Suppressor macrophage (primary cell): ENCODE results near the gene CRACR2A.

ENCODE experiments used
- DNase-seq, 4 experiments: peaks; one replicate each; pipeline ENCODE4 v3.0.0-alpha.2; 2020 to 2022

The CRACR2A gene

DNA sequence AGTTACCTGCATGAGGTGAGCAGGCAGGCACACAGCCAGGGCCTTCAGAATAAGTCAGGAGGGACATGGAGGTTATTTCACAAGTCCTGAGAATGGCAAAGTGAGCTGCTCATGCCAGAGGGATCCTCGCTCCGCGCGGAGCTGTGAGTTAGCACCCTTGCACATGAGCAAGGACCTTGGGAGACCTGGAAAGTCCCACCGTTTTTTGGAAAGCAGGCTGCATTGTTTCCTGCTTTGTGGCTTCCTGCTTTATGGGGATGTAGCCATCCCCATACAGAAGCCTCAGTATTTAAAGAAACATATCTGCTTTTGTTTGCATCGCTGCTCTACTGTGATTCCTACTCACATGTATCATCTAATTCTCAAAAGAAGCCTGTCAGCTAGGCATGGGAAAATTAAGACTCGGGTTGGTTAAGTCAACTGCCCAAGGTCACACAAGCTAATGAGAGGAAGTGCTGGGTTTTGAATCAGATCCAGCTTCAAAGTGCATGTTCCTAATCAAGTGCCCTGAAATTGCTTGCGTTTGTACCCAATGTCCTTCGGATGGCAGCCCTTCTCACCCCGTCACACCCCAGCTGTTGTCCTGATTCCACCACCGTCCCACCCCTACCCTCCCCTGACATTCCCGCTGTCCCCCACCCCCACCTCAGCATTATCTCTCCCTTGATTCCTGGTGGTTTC lies 106.2 kb downstream of the CRACR2A start:
- DNase-seq = peak in 3 of 4 experiments; percentile 24 to 41 (median 28)

DNA sequence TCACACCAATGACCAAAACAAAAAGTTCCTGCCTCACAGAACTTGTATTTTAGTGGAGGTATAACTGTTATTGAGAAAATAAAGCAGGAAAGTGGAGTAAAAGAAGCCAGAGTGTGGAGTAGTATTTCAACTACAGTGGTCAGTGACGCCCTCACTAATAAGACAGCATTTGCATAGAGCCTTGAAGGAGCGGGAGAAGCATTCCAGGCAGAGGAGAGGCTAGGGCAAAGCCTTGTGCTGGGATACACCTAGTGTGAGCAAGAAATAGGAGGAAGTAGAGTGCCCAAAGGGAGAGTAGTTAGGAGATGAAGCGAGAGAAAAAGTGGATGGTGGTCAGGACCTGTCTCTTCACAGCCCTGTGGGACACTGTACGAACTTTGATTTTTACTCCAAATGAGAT lies 107.8 kb downstream of the CRACR2A start:
- DNase-seq = no peak

DNA sequence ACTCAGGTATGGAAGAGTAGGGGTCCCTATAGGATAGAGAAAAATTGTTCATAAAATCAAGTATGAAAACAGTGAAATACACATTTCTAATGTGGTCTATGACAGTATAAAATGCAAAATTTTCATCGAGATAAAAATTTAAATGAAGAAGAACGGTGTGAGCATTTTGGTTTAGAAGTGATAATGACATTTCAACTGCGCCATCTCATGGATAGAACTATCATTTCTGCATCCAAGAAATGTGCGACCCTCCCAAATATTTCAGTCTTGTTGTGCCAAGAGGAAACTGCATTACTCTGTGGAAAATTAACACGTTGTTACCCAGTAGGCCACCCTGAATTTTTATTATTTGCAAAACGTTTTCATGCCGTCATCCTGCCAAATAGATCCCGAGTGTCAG lies 108.8 kb downstream of the CRACR2A start:
- DNase-seq = no peak

DNA sequence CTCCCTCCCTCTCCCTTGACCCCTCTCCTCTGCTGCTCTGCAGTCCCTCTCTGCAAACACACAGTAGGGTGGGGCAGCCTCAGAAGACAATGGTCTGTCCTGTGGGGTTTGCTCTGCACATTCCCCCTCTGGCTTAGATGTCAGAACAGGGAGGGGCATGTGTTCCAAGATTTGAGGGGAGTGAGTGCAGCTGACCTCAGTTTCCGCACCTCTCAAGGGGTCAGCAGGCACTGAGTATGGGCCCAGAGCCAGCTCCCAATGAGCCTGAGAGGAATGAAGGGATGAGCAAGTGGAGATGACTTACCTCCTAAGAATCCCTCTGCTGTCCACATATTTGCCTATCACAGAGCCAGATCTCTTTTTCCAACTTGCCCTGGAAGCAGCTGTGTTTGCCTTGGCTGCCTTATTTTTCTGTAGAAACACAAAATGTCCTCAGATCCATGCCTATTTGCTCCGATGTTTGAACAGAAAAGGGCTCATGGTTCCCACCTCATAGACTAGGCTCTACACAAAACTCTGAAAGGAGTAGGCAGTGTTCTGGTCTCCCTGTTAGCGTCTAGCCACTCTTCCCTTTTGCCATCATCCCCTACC lies 111.4 kb downstream of the CRACR2A start:
- no peak for DNase-seq

DNA sequence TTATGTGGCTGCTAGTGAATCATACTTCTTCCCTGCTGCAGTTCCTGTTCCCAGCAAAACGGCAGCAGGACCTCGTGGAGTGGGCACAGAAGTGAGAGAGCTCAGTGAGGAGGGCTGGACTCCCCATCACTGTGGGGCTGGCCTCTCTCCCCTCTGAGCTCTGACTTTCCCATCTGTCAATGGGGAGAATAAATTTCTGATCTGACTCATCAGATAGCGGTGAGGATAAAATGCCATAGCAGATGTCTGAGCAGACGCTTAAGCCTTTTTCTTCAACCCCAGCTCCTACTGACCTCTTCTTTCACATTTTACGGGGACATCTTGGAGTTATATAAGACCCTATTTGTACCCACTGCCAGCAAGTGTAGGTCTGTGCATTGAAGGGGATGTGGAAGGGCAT lies 116.6 kb downstream of the CRACR2A start:
- no peak for DNase-seq

DNA sequence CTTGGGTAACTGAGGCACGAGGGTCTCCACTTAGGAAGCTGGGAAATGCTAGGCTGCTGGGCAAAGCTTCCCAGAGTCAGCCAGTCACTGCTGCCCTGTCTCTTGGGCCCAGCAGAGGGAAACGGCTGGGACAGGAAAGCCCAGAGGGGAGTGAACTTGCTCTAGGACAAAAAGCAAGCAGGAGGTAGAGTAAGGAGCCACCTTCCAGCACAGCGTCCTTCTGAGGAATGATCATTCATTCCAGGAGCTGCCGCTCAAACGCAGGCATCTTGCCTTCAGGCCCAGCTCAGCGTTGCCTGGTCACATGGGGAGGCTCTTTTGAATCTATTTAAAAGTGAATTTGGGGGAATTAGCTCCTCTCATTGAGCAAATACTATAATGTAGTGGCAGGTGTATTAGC lies 118.6 kb downstream of the CRACR2A start:
- DNase-seq = no peak

DNA sequence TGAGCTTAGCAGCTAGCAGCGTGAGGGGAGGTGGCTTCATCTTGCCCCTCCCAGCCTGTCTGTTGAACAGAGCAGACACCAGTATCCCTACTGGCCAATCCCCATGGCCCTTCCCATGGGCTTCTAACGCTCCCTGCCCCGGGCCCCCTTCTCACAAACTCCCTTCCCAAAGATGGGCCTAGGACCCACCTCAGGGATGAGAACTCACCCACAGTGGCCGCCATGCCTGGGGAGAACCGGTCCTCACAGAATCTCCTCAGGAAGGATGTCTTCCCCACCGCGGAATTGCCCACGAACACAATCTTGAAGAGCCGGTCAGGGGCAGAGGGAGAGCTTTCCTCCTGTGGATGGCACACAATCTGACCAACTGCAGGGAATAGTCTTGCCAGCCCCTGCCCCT lies 119.5 kb downstream of the CRACR2A start:
- DNase-seq = no peak

DNA sequence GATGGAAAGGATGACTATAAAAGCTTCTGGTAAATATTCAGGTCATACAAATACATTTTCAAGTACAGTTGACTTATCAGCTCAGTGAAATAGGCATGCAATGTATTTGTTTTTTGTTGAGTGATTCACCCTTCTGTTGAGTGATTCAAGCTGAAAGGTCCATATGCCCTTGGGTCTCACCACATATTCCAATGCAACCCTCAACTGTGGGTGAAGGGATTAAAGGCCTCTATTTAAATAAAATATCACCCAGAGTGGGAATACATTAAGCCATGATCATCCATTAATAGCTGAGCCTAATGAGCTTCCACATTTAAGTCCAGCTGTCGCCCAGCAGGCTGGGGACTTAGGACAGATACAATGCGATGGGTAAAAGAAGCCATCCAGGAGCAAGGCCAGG lies 120.2 kb downstream of the CRACR2A start:
- no peak for DNase-seq

DNA sequence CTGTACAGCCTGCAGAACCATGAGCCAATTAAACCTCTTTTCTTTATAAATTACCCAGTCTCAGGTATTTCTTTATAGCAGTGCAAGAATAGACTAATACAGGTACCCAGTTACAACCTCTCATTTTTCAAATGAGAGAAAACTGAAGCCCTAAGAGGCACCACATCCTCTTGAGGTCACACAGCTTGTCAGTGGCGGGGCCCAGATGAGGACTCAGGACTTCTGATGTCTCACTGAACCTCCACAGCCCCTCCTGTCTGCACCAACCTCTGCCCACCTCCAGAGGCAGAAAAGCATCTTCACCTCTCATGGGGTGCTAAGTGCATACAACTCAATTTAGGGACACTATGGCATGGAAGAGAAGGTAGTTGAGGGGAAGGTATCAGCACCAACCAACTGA lies 120.7 kb downstream of the CRACR2A start:
- DNase-seq = no peak

DNA sequence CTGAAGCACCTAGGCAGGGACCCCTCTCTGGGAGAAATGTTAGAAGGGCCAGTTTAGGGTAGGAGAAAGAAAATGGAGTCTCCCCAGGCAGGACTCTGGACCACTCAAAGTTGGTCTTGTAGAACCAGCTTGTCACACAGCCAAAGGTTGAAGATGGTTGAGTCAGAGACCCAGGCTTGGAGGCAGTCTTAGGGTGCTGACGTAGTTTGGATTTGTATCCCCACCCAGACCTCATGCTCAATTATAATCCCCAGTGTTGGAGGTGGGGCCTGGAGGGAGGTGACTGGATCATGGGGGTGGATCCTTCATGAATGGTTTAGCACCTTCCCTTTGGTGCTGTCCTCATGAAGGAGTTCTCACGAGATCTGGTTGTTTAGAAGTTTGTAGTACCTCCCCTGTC lies 121.2 kb downstream of the CRACR2A start:
- DNase-seq = no peak

DNA sequence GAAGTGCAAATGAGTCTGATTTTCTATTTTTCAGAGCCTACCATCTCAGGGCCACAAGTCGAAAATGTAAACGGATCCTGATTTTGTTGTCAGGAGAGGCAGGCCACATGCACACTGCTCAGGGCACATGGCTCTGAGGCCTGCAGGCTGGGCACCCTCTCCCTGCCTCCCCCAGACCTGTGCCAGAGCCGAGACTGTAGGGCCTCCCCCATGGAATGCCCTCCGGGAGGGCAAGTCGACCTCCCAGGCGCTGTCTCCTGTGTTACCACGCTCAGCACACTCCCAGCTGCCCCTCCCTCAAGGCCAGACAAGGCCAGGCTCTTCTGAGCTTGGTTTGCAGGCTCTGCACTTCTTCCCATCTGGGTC lies 121.7 kb downstream of the CRACR2A start:
- DNase-seq = no peak

DNA sequence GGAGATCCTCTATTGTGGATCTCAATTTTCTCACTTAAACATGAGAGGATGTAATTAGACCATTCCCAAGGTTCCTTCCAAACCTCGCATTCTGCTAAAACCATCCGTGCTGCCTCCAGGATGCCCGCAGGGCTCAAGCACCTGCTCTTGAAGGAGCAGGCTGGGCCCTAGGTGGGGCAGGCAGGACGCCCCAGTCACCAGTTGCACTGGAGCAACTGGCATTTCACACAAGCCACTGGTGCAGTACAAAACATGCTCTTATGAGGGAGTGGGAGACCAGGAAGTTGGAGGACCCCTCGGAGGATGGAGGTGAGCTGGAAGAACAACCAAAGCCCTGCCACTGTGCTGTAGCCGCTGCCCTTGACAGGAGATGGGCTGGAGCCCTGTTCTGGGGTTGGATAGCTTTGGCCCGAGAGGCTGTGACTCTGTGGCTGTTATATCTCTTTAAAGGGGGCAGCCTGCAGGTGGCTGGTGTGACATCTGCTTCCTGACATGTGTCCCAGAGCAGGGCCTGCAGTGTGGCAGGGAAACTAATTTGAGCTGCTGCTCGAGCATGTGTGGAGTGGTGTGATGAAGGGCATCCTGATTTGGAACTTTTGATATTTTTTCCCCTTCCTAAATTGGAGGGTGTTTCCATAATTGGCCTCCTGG lies 122.2 kb downstream of the CRACR2A start:
- DNase-seq = no peak

DNA sequence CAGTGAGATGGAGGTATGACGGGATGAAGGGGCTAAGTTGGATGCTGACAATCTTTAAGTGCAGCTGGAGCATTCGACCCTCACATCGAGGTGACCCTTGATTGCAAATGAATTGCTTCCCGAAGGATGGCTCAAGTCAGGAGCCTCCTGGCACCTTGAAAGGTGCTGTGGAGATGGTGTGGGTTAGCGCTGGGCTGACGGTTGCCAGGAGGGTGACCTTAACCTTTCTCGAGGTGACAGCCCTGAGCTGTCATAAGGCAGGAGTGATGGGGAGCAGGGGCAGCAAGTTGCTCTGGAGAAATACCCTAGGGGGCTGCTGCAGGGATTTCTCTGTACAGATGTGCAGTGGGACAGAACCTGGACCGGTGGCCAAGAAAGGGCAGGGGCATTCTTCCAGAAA lies 122.8 kb downstream of the CRACR2A start:
- DNase-seq = no peak

DNA sequence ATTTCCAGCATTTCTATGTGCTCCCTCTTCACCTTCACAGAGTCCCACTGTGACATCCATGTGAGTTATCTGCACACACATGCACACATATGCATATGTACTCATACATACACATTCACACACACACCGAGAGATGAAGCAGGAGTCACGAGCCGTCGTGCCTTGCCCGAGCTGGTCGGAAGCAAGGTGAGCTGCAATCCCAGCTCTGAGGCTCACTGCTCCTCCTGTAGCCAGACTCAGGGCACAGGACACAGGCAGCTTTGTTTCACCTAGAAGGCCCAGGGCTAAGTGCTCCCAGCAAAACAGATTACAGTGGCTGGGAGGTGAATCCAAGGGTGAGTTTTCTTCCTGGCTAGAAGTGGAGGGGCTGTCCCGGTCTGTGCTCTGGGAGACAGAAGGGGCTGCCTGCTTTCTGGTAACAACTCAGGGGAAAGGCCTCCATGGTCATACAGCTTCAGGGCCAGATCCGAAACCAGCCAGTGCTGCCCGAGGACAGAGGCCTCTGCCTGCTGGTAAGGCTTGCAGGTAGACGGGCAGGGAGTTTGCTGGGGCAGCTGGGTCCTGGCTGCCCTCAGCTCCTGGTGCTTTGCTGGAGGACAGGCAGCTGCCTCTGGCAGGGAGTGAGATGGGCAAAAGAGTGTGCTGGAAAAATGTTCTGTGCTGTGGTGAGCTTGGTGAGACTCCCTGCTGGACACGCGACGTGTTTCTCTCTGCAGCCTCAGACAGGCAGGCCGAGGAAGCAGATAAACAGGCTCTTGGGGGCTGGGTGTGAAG lies 123.7 kb downstream of the CRACR2A start:
- DNase-seq = no peak

DNA sequence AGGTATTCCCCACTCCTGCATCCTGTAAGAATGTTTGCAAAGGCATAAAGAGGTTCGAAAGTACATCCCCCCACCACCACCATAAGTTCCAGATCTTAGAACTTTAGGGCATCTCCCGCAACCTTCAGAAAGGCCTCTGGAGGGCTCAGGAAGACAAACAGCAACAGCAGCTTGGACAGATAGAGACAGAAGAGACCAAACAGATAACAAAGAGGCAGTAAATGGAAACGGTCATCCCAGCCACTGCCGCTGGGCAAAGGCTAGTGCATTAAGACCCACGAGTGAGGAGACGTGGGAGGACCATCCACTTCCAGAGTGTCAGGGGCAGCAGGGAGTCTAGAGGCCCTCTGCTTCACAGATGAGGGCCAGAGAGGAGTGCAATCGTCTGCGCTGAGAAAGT lies 124.3 kb downstream of the CRACR2A start:
- no peak for DNase-seq

DNA sequence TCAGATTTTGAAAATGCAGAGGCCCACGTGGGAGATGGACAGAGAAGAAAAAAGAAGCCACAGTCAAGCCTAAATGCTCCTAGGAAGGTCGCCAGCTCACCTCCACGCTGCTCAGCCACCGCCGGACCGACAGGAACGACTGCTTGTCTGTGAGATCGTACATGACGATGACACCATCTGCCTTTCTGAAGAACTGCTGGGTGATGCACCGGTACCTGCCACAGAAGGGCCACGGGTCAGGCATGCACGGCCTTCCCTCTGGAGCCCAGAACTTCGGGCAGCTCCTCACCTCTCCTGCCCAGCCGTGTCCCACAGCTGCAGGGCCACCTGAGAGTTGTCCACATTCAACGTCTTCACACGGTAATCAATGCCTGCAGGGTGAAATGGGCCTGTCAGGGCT lies 125.6 kb downstream of the CRACR2A start:
- DNase-seq = no peak

DNA sequence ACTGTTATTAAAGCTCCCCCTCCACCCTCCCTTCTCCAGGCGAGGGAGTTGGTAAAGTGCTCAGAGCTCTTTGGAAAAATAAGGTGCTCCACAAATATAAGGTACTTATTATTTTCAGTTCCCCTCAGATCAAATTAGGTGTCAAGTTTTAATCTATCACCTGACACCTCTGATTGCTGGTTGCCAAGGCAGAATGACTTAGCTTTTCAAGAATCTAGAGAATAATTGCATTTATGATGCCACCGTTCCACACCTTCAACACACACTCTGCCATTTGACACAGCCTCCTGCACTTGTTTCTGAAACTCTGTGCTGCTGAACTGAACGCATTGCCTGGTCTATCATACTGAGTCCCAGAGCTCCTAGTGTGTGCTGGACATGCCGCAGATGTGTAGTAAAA lies 128.6 kb downstream of the CRACR2A start:
- no peak for DNase-seq

DNA sequence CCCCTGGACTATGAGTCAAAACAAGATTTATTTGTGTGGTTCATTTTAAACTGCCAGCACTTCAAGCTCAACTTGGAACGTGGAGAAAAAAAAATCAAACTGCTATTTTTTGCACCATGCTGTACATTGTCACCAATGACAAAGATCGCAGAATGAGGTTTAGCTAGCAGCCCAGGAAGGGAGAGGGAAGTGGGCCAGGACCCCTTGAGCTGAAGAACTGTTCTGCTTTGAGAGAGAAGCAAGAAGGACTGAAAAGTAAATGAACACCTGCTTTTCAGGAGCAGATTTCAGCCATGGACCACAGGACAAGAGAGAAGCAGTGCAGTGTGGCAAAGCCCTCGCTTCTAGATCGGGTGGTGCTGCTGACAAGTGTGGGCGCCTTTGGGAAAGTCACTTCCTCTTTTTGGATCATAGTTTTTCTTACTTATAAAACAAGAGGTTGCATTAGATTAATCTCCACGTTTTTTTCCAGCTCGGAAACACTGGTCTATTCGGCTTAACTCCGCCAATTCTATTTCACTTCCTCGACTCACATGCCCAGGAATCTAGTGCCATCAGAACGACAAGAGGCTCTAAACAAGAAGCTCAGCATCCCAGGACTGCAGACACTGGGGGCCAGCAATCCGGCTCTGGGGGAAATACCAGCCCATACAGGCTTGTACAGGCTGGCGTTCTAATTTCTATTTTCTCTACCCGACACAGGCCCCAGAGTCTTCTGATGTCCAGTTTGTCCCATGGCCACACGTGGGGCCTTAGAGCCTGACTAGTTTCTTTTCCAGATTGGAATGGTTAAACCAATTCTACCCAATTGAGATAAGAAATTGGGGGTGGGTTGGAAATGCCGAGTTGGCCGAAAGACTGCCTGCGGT lies 129.9 kb downstream of the CRACR2A start:
- peak; percentile 64 to 76 (median 72) for DNase-seq

DNA sequence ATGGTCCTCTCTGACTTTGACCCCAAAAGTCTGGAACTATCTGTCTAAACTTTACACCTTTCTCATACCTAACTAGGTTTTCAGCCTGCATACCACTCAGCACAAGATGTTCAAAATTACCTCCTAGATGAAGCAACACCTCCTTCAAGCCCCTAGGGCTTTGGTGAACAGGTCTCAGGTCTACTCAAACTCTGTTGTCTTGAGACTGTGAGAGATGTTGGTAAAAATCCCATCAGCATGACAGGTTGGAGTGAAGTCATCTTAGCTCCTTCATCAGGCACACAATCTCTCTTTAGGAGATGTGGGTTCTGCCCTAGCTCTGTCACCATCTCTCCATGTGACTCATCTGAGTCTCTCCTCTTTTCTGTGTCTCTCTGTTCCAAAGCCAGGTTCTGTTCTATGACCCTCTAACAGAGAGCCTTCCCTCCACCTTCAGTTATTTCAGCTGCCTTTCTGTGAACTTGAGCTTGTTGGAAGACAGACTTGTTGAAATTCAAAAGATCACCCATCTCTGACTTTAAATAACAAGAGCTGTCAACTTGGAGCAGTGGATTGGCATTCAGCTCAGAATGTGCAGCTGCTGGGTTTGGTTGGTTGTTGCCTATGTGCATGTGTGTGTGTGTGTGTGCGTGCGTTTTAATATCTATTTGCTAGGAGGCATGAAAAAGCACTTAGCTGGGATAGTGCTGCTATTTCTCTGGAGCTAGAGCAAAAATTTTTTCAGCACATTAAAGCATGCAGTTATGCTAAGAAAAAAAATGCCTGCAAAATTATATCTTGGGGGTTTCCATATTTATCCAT lies 130.7 kb downstream of the CRACR2A start:
- DNase-seq = no peak

DNA sequence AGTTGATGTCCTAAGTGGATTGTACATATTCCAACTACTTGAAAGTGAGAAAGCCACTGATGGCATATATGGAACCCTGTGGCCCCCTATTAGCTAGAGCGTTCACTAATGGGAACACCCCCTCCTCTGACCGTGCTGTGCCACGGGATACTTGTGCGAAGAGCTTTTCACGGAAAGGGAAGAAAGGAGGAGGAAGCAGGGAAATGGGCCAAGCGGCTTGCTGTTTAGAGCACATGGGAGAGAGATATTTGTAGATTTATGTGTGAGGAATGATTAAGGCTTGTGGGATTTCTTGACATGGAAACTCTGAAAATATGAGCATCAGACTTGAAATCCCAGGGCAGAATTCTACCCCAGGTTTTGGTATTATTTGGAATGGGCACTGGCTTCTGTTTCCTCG lies 132.1 kb downstream of the CRACR2A start:
- no peak for DNase-seq

DNA sequence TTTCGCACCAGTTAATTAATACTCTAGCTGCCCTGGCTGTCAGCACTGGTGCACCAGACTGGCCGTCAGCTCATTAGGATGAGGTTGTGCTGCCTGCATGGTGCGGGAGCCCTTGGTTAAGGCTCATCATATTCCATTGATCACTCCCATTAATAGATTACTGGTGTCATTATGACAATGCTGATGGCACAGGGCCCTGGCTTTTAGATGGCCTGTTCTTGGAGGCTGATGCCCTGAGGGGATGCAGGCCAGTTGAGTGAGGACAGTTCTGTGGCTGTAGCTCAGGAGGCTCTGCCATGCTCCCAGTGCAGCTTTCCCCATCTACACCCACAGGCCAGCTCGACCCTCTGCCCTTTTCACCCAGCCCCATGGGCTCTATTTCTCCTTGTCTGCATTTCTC lies 135.3 kb downstream of the CRACR2A start:
- no peak for DNase-seq

DNA sequence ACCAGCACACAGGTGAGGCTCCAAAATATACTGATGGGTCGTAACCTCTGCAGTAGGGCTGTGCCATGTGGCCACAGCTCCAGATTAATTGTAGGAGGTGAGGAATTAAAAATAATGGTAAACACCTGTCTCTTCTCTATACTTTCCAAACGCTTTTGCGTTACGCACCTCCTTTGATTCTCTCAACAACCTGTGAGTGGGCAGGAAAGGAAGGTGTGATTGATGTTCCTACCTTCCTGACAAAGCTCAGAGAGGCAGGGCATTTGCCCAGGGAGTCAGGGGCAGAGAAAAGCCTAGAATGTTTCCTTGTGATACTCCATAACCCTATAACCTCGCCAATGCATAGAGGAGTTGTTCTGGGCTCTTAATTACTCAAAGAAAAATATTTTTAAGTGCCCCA lies 137.0 kb downstream of the CRACR2A start:
- no peak for DNase-seq
